ENCODE data around the gene PPY.
"Not testable (repeated sequence)": the region's sequence is repeated elsewhere in the genome, so short reads cannot be mapped to it uniquely, and the experiment has no call there.

DNA sequence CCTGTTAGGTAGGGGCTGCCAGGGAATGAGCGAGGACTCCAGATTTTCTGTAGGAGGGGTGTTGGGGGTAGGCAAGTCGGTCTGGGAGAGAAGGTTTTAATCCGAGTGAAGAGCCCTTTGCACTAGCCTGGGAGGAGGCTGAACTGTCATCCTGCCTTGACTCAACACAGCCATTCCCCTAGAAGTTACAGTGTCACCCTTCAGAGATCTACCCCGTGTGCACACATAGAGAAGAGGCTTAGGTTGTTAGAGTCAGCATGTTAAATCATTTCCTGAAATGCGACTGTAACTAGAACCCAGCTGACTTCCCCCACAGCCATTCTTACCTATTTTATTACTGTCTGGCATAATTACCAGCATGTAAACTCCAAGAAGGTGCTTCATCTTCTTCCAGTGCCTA, 14.3 kb downstream of the PPY start:
- TF ChIP-seq EZH2 (IDR thresholded peaks at IDR 0.05; ENCODE audit: borderline replicate concordance, low read length); CTCF (IDR thresholded peaks at IDR 0.05; ENCODE audit: low read length): not testable (repeated sequence)
